ENCODE results near the gene PACSIN1. TPM values are rescaled to one million over a fixed set of nuclear protein-coding genes. Genes with fewer than 3 reads are reported as not detected.

PACSIN1 gene, protein sequence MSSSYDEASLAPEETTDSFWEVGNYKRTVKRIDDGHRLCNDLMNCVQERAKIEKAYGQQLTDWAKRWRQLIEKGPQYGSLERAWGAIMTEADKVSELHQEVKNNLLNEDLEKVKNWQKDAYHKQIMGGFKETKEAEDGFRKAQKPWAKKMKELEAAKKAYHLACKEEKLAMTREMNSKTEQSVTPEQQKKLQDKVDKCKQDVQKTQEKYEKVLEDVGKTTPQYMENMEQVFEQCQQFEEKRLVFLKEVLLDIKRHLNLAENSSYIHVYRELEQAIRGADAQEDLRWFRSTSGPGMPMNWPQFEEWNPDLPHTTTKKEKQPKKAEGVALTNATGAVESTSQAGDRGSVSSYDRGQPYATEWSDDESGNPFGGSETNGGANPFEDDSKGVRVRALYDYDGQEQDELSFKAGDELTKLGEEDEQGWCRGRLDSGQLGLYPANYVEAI
- 1 to 10 TPM in 1 of 4 donors, under 1 TPM in 3; 0.36 to 1.9 (median 0.59) TPM for total RNA-seq
- polyA plus RNA-seq = under 1 TPM in 1 of 3 donors, not detected in 2; 0.89 TPM

GRCh38 chr6:34465531-34466241, at the start of gene PACSIN1:
Gene PACSIN1, plus strand, starts transcription at chr6:34466076. Its CDS starts 60,230 bp downstream, at chr6:34526306.
- no peaks in the 10 kb centered on the region for H3K9me3 ChIP-seq
- H3K4me1 ChIP-seq = peaks cover 0 to 15% (median 13%) of the 10 kb centered on the region in 4 donors
- TF ChIP-seq EP300 (IDR thresholded peaks at IDR 0.05) (no peak), POLR2AphosphoS5 (IDR thresholded peaks at IDR 0.05) (no peak), POLR2A (IDR thresholded peaks at IDR 0.05) (no peak)
- TF ChIP-seq, protein P1, sequence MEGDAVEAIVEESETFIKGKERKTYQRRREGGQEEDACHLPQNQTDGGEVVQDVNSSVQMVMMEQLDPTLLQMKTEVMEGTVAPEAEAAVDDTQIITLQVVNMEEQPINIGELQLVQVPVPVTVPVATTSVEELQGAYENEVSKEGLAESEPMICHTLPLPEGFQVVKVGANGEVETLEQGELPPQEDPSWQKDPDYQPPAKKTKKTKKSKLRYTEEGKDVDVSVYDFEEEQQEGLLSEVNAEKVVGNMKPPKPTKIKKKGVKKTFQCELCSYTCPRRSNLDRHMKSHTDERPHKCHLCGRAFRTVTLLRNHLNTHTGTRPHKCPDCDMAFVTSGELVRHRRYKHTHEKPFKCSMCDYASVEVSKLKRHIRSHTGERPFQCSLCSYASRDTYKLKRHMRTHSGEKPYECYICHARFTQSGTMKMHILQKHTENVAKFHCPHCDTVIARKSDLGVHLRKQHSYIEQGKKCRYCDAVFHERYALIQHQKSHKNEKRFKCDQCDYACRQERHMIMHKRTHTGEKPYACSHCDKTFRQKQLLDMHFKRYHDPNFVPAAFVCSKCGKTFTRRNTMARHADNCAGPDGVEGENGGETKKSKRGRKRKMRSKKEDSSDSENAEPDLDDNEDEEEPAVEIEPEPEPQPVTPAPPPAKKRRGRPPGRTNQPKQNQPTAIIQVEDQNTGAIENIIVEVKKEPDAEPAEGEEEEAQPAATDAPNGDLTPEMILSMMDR (IDR thresholded peaks at IDR 0.05) = no peak
- peak within 1 kb of the TSS in 3 of 4 donors; percentile 22 to 43 (median 42) for H3K4me3 ChIP-seq
- peaks cover 19 to 38% (median 19%) of the 10 kb centered on the region in 3 donors for H3K27me3 ChIP-seq
- no peak for DNase-seq
- no peaks in the 10 kb centered on the region for H3K36me3 ChIP-seq
- intact Hi-C loops (cut with DNase I) = no loop called here
- 2 to 3% methylated on average over 67 of the region's 67 CpGs for WGBS, 2 donors
- H3K27ac ChIP-seq = no peak within 1 kb of the TSS

GRCh38 chr6:34416877-34417371, 49.0 kb upstream of the PACSIN1 start:
- H3K27ac ChIP-seq = no peak overlapping the region
- no peak for TF ChIP-seq EP300 (IDR thresholded peaks at IDR 0.05)
- TF ChIP-seq, protein P1 (IDR thresholded peaks at IDR 0.05) = no peak
- TF ChIP-seq POLR2AphosphoS5 (IDR thresholded peaks at IDR 0.05) = no peak
- TF ChIP-seq POLR2A (IDR thresholded peaks at IDR 0.05) = no peak
- DNase-seq = no peak
- intact Hi-C loops (cut with DNase I) = no loop called here
- H3K36me3 ChIP-seq = peaks cover 12 to 61% (median 41%) of the 10 kb centered on the region in 4 donors
- H3K4me3 ChIP-seq = no peak overlapping the region
- peaks cover 0 to 11% (median 5%) of the 10 kb centered on the region in 4 donors for H3K4me1 ChIP-seq
- no peaks in the 10 kb centered on the region for H3K9me3 ChIP-seq
- H3K27me3 ChIP-seq = no peaks in the 10 kb centered on the region
- WGBS, 2 donors = 63 to 76% methylated on average over 7 of the region's 7 CpGs

GRCh38 chr6:34418367-34418766, 47.5 kb upstream of the PACSIN1 start:
- no peaks in the 10 kb centered on the region for H3K9me3 ChIP-seq
- H3K4me1 ChIP-seq = peaks cover 0 to 11% (median 5%) of the 10 kb centered on the region in 4 donors
- H3K36me3 ChIP-seq = peaks cover 25 to 76% (median 55%) of the 10 kb centered on the region in 4 donors
- no peak overlapping the region for H3K27ac ChIP-seq
- DNase-seq = no peak
- WGBS, 2 donors = 72 to 84% methylated on average over 5 of the region's 5 CpGs
- no peaks in the 10 kb centered on the region for H3K27me3 ChIP-seq
- intact Hi-C loops (cut with DNase I) = no loop called here
- H3K4me3 ChIP-seq = no peak overlapping the region
- TF ChIP-seq, protein P1 (IDR thresholded peaks at IDR 0.05) = no peak
- no peak for TF ChIP-seq POLR2A (IDR thresholded peaks at IDR 0.05)
- TF ChIP-seq POLR2AphosphoS5 (IDR thresholded peaks at IDR 0.05) = no peak
- no peak for TF ChIP-seq EP300 (IDR thresholded peaks at IDR 0.05)

DNA sequence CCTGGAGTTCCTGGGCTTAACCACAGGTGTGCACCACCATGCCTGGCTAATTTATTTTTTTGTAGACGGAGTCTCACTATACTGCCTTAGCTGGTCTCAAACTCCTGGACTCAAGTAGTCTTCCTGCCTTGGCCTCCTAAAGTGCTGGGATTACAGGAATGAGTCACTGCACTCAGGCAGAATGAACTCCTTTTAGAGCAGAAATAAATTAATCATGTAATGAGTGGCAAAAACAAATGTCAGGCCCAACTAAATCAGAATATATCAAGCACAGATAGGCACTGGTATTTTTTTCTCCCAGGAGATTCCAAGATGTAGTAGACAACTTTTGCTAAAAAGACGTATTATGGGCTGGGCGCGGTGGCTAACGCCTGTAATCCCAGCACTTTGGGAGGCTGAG, 42.6 kb upstream of the PACSIN1 start:
- intact Hi-C loops (cut with DNase I) = no loop called here
- no peak for TF ChIP-seq POLR2A (IDR thresholded peaks at IDR 0.05)
- TF ChIP-seq EP300 (IDR thresholded peaks at IDR 0.05) = no peak
- TF ChIP-seq, protein P1 (IDR thresholded peaks at IDR 0.05) = no peak
- TF ChIP-seq POLR2AphosphoS5 (IDR thresholded peaks at IDR 0.05) = no peak
- H3K4me3 ChIP-seq = no peak overlapping the region
- DNase-seq = no peak
- H3K4me1 ChIP-seq = peaks cover 0 to 16% (median 11%) of the 10 kb centered on the region in 4 donors
- no peak overlapping the region for H3K27ac ChIP-seq
- WGBS, 2 donors = 93% methylated on average over 5 of the region's 5 CpGs
- H3K27me3 ChIP-seq = no peaks in the 10 kb centered on the region
- peaks cover 25 to 66% (median 55%) of the 10 kb centered on the region in 4 donors for H3K36me3 ChIP-seq
- H3K9me3 ChIP-seq = no peaks in the 10 kb centered on the region
